Osteocyte (in vitro differentiated cells): ENCODE results near the gene POLA1. TPM values are rescaled to one million over a fixed set of nuclear protein-coding genes. Genes with fewer than 3 reads are reported as not detected.

Experiments
- DNase-seq: peaks from one replicate; pipeline ENCODE4 v3.0.0; 2021; ENCODE audit warnings: mixed read lengths; ENCODE audit not compliant: unreplicated experiment; ENCODE audit errors: extremely low spot score
- H3K27ac Mint-ChIP-seq: one replicate; pipeline ENCODE4 v1.8.0; 2021; ENCODE audit warnings: mild to moderate bottlenecking, mixed read lengths; ENCODE audit not compliant: unreplicated experiment
- H3K27me3 Mint-ChIP-seq: one replicate; pipeline ENCODE4 v1.8.0; 2021; ENCODE audit warnings: mixed read lengths; ENCODE audit not compliant: unreplicated experiment
- H3K36me3 Mint-ChIP-seq: one replicate; pipeline ENCODE4 v1.8.0; 2021; ENCODE audit warnings: mixed read lengths; ENCODE audit not compliant: unreplicated experiment
- H3K4me1 Mint-ChIP-seq: one replicate; pipeline ENCODE4 v1.8.0; 2021; ENCODE audit warnings: mixed read lengths; ENCODE audit not compliant: unreplicated experiment
- H3K4me3 Mint-ChIP-seq: one replicate; pipeline ENCODE4 v1.8.0; 2021; ENCODE audit warnings: mild to moderate bottlenecking, moderate library complexity, mixed read lengths; ENCODE audit not compliant: unreplicated experiment
- H3K9me3 Mint-ChIP-seq: one replicate; pipeline ENCODE4 v1.8.0; 2021; ENCODE audit warnings: mixed read lengths; ENCODE audit not compliant: unreplicated experiment
- total RNA-seq: library from RNA; stranded (reverse); gene quantifications from 2 replicates; pipeline ENCODE4 v1.2.1, GENCODE V29; 2021
- TF ChIP-seq, protein P1 (sequence below): fragments of 200-600 bp; sonication (generic); IDR thresholded peaks from 2 replicates; pipeline ENCODE4 v1.5.0; 2021; ENCODE audit warnings: antibody characterized with exemption, mild to moderate bottlenecking, moderate library complexity

Gene POLA1
- total RNA-seq, 1 donor from 2014 or later = 17.3 TPM

- Mint-ChIP-seq H3K9me3 (no peaks in the 10 kb centered on the region), H3K27ac (no peak overlapping the region), H3K27me3 (no peaks in the 10 kb centered on the region), H3K4me1 (peaks cover 15% of the 10 kb centered on the region), H3K4me3 (no peak overlapping the region), H3K36me3 (no peaks in the 10 kb centered on the region)
- TF ChIP-seq, protein P1, sequence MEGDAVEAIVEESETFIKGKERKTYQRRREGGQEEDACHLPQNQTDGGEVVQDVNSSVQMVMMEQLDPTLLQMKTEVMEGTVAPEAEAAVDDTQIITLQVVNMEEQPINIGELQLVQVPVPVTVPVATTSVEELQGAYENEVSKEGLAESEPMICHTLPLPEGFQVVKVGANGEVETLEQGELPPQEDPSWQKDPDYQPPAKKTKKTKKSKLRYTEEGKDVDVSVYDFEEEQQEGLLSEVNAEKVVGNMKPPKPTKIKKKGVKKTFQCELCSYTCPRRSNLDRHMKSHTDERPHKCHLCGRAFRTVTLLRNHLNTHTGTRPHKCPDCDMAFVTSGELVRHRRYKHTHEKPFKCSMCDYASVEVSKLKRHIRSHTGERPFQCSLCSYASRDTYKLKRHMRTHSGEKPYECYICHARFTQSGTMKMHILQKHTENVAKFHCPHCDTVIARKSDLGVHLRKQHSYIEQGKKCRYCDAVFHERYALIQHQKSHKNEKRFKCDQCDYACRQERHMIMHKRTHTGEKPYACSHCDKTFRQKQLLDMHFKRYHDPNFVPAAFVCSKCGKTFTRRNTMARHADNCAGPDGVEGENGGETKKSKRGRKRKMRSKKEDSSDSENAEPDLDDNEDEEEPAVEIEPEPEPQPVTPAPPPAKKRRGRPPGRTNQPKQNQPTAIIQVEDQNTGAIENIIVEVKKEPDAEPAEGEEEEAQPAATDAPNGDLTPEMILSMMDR = no peak
- no peak for DNase-seq
Measured at GRCh38 chrX:24946369-24946768, 252.7 kb downstream of the POLA1 start.

DNA sequence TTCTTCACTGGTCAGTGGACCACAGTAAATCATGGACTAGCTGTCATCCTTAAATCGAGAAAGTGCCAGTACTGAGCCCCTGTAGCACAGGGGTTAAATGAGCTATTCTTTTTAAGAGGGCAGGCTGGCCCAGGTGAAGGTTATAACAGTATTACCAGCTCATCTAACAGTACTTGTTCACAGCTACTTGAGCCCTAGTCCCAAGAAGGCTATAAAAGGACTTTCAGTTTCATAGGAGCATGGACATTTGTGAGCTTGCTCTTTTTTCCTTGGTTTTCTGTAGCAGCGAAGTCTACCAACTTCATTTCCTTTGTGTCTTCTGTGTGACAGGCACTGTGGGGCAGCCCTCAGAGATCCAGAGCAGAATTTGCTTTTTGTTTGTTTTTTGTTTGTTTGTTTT, 261.0 kb downstream of the POLA1 start:
- no peaks in the 10 kb centered on the region for H3K4me1 Mint-ChIP-seq
- no peaks in the 10 kb centered on the region for H3K27me3 Mint-ChIP-seq
- TF ChIP-seq, protein P1 = no peak
- H3K4me3 Mint-ChIP-seq = no peak overlapping the region
- H3K9me3 Mint-ChIP-seq = peaks cover 3% of the 10 kb centered on the region
- DNase-seq = no peak
- H3K27ac Mint-ChIP-seq = no peak overlapping the region
- no peaks in the 10 kb centered on the region for H3K36me3 Mint-ChIP-seq

GRCh38 chrX:24955372-24955930, 261.7 kb downstream of the POLA1 start:
- Mint-ChIP-seq H3K27ac (no peak overlapping the region), H3K27me3 (no peaks in the 10 kb centered on the region), H3K36me3 (no peaks in the 10 kb centered on the region), H3K9me3 (peaks cover 3% of the 10 kb centered on the region), H3K4me3 (no peak overlapping the region), H3K4me1 (no peaks in the 10 kb centered on the region)
- TF ChIP-seq, protein P1 = no peak
- DNase-seq = no peak

GRCh38 chrX:24956828-24957227, 263.1 kb downstream of the POLA1 start:
- TF ChIP-seq, protein P1 = no peak
- Mint-ChIP-seq H3K4me3 (no peak overlapping the region), H3K27ac (no peak overlapping the region), H3K4me1 (no peaks in the 10 kb centered on the region), H3K27me3 (no peaks in the 10 kb centered on the region), H3K36me3 (no peaks in the 10 kb centered on the region), H3K9me3 (peaks cover 3% of the 10 kb centered on the region)
- DNase-seq = no peak

DNA sequence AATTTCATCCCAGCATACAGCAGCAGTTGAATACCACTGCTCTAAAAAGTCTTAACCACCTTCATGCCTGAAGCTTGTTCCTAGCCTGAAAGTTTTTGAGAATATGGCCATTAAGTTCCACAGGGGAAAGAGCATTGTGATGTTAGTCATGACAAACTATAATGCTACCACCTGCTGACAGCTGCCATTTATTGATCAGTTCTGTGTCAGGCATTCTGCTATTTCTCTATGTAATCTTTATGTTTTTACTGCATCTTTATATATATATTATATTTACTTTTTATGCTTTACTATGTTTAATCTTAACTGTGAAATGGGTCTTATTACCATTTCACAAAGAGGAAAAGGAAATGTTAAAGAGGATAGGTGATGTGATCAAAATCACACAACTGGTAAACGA, 268.1 kb downstream of the POLA1 start:
- no peak overlapping the region for H3K4me3 Mint-ChIP-seq
- no peaks in the 10 kb centered on the region for H3K36me3 Mint-ChIP-seq
- peaks cover 3% of the 10 kb centered on the region for H3K9me3 Mint-ChIP-seq
- H3K27me3 Mint-ChIP-seq = no peaks in the 10 kb centered on the region
- H3K27ac Mint-ChIP-seq = no peak overlapping the region
- DNase-seq = no peak
- TF ChIP-seq, protein P1 = no peak
- H3K4me1 Mint-ChIP-seq = peaks cover 5% of the 10 kb centered on the region
